ENCODE data around the gene ADARB1.
"Not testable (repeated sequence)": the region's sequence is repeated elsewhere in the genome, so short reads cannot be mapped to it uniquely, and the experiment has no call there.

ADARB1 gene

DNA sequence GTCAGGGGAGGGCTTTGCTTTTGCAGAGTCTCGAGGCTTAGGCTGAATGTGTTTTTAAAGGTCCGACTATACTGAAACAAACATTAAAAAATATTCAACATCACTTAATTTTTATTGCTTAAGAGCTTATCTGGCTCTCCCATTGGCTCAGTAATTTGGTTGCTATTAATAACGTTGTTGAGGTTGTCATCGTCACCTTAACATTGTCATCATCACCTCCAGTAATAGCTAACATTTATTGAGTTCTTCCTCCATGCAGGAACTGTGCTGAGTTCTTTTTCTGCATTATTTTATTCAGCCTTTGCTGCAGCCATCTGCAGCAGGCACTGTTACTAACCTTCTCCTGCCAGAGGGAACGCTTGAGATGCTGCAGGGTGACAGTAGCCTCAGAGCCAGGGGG, 40.1 kb downstream of the ADARB1 start:
- no peak for DNase-seq (ENCODE audit: low read depth in 2 of 2)

DNA sequence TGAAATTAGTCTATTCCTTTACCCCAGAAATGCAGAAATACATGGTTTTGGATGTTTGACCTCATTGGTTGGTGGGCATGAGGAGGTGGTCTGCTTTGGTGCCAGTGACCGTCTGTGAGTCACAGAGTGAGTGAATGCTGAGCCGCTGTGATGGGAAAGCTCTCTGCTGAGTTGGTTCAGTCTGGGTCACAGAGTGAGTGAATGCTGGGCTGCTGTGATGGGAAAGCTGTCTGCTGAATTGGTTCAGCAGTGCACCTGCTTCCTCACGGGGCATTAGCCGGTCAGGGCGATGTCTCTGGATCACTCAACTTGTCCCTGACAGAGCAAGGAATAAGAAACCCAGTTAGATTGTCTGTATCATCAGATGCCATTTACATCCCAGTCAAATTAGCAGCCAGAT, 40.8 kb downstream of the ADARB1 start:
- DNase-seq (ENCODE audit: low read depth in 2 of 2) = no peak

DNA sequence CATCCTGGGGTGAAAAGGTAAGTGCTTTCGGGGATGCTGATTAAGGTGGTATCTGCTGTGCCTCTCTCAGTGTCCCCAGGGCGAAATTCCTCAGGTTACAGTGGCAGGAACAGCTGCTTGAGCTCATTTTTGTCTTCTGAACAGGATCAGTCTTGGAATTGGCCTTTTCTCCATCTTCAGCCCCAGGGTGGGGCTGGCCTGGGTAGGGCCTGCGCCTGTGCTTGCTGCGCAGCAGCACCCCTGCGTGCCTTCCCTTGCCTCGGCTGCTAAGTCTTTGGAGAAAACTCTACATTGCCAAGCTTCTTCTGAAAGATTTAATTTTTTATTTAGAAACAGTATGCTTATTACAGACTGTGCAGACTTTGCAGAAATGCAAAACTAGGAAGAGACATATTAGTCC, 41.7 kb downstream of the ADARB1 start:
- no peak for DNase-seq (ENCODE audit: low read depth in 2 of 2)

DNA sequence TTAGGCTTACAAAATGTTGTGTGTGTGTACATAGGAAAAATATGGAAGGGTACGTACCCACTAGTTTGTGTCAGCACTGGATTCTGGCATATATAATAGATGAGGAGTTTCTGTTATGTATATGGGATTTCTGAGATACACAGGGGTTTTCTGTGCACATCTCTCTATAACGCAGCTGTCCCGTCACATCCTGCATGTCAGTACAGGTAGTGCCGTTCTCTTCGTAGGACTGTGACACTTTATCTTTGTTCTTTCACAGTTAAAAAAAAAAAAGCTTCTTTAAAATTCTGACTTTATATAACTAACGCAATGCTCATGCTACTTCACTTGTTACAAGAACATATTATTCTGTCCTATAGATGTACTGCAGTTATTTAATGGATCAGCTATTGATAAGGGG, 42.9 kb downstream of the ADARB1 start:
- DNase-seq (ENCODE audit: low read depth in 2 of 2) = no peak

DNA sequence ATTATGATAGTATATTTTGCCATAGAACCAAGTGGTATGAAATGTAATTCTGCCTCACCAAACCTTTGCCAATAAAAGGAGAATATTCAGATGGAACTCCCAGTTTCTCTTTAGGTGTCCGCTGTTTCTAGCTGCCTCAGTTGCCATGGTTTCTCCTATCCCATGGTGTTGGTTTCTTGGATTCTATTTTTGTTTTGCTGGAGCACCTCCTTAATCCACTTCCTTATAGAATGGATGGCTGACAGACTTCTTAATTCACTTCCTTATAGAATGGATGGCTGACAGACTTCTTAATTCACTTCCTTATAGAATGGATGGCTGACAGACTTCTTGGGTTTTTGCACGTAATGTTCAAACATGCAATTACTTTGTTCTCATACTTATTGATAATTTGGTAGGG, 43.7 kb downstream of the ADARB1 start:
- DNase-seq (ENCODE audit: low read depth in 2 of 2) = no peak

DNA sequence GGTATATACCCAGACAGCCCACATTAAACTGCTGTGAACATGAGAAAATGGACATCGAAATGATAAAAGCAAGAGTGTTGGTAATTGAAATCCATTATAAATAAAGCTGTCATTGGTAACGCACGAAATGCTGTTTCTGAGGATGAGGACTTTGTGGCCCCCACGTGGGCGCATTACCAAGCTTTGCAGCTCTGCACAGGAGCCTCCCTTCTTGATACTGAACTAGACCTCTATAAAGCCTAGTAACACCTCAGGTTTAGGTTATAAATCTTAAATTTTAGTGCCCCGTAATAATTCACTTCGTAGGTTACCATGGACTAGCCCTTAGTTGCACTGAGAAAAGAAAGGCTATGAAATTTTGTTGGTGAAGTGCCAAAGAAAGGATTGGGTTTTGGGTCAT, 45.4 kb downstream of the ADARB1 start:
- no peak for DNase-seq (ENCODE audit: low read depth in 2 of 2)

DNA sequence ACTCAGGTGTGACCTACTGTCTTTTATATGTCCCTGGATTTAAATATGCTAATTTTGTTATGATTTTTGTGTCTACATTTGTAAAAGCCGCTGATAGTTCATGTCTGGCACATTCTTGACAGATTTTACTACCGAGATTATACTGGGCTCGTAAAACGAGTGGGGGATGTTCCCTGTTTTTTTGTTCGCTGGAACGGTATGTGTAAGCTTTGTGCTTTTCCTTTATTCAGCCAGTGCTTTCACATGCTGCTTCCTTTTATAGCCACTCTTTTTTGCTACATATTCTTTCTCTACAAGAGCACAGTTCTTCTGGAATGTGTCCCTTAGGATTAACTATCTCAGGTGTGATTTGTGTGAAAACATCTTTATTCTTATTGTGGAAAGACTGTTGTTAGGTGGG, 46.6 kb downstream of the ADARB1 start:
- DNase-seq (ENCODE audit: low read depth in 2 of 2) = no peak

DNA sequence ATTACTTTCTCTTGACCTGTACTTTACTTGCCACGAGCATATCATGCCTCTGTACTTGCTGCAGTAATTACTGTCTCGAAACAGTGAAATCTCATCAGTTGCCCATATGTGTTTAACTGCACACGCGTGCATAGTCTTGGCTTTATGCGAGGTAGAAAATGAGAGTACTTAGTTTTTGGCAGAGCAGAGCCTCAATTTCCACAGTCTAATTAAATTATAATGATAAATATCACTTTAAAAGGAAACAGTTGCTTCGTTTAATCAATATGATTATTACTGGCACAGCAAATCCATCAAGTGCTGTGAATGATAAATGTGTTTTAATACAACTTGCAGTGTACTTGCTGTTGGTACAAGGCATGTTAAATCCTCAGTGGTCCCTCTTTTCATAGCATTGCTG, 47.6 kb downstream of the ADARB1 start:
- no peak for DNase-seq (ENCODE audit: low read depth in 2 of 2)

DNA sequence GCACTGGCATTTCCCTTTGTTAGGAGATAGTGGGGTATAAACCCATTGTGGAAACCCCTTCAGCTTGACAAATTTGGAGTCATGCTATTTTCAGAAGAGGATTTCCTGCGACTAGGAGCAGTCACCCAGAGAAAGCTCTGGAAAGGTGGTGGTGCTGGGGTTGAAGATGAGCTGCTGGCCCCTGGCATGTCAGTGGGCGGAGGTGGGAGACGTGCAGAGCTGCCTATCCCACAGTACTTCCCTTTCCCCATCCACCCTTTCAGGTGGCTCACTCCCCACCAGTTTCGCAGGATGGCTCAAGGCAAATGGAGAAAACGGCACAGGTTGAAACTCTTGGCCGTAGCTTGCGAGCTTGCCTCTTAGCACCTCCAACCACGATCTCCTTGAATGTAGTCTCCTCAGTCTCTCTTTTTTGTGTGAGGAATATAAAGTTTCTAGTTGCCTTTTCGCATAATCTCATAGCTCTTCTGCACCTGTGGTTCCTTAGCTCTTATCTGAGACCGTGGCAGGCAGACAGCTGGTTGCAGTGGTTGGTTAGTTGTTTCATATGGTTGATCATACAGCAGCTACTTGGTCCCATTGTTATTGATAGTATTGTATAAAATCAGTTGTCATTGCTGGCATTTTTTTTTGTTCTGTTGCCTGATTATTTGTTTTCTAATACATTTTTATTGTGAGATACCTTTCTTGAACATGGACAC, 48.2 kb downstream of the ADARB1 start:
- DNase-seq (ENCODE audit: low read depth in 2 of 2) = no peak

DNA sequence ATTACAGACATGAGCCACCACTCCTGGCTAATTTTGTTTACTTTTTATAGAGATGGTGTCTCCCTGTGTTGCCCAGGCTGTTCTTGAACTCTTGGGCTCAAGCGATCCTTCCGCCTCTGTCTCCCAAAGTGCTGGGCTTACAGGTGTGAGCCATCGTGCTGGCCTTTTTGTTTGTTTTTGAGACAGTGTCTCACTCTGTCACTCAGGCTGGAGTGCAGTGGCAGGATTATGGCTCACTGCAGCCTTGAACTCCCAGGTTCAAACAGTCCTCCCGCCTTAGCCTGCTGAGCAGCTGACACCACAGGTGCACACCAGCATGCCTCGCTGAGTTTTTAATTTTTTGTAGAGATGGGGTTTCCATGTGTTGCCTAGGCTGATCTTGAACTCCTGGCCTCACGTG, 49.1 kb downstream of the ADARB1 start:
- no peak for DNase-seq (ENCODE audit: low read depth in 2 of 2)

DNA sequence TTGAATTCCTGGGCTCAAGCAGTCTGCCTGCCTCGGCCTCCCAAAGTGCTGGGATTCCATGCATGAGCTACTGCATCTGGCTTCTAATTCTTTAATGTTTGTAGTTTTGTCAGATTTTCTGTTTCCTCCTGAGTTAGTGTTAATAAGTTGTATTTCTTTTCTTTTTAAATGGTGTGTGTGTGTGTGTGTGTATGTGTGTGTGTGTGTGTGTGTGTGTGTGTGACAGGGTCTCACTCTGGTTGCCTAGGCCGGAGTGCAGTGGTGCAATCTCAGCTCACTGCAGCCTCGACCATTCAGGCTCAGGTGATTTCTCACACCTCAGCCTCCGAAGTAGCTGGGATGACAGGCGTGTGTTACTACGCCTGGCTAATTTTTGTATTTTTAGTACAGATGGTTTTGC, 50.2 kb downstream of the ADARB1 start:
- no peak for DNase-seq (ENCODE audit: low read depth in 2 of 2)

DNA sequence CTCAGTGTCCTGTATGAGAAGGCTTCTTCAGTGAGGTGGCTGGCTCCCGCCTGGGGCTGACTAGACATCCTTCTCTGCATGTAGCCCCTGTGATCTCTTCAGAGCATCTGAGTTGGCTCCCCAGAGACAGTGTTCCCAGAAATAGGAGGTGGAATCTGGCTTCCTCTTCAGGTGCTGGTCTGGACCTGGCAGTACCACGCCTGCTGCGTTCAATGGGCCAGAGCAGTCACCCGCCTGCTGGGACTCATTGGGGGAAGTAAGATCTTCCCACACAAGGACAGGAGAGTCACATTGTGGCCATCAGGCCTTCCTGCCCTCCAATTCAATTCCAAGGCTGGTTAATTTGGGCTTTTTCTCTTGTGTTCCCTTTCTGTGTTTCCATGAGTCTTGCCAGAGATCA, 51.0 kb downstream of the ADARB1 start:
- DNase-seq (ENCODE audit: low read depth in 2 of 2) = no peak

DNA sequence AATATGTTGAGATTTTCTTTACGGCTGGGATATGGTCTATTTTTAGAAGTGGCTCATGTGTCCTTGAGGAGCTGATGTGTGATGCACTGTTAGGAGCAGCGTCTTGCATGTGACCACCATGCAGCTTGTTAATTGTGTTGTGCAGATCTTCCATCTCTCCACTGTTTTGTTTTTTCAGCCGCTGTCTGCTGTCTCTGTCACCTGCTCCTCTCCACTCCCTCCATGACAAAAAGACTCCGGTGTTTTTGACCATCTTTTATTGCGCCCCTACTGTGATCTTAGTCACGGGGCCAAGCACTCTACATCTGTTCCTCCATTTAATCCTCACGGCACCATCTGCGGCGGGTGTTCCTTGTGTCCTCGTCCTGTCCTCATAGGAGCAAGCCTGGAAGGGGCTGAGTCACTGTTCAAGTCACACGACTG, 51.8 kb downstream of the ADARB1 start:
- DNase-seq (ENCODE audit: low read depth in 2 of 2) = no peak

DNA sequence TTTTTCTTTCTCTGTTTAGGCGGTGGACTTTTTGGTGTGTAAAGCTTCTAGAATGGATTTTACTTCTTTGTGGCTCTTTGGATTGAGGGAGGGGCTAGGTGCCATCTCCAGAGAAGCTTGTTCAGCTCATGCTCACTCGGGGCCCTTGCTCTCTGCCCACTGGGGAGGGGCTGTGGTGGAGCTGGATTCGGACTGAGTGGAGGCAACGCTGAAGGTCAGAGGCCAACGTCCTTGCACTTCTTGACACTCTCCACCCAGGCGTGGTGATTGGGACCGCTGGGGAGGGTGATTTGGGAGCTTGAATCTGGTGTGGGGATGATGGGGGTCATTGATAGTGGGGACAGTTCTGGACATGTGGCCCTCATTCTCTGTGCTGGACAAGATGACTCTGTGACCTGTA, 52.6 kb downstream of the ADARB1 start:
- no peak for DNase-seq (ENCODE audit: low read depth in 2 of 2)

DNA sequence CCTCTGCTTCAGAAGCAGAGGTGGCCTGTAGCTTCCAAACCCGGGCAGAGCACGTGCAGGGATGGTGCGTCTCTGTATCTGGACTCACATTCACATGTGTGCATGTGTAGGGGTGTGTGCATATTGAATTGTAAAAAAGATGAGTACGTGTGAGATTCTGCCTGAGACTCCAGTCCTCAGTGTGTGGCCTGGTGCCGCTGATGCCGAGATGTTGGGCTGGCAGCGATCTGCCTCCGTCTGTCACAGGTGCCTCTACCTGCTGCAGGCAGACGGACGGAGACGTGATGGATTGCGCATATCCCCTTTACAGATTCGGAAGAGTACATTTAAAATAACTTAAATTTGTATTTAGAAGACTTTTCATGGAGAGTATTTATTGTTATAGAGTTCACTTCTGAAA, 53.6 kb downstream of the ADARB1 start:
- no peak for DNase-seq (ENCODE audit: low read depth in 2 of 2)

DNA sequence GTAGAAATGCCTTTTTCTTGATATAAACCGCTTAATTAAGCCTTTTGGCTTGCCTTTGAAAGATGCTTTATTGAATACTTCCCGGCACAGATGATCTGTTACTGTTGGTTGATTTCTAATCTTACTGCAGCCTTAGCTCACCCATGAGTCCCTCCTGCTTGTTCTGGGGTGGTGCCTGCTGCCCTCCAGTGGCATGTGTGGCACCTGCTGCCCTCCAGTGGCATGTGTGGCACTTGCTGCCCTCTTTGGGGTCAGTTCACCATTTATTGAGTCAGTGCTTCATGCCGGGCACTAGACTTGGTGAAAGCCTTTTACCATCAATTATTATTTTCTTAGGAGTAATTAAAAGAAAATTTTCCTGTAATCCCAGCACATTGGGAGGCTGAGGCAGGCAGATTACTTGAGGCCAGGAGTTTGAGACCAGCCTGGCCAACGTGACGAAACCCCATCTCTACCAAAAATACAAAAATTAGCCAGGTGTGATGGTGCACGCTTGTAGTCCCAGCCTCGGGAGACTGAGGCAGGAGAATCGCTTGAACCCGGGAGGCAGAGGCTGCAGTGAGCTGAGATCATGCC, 54.3 kb downstream of the ADARB1 start:
- peak; percentile 60 to 69 for DNase-seq (ENCODE audit: low read depth in 2 of 2)

DNA sequence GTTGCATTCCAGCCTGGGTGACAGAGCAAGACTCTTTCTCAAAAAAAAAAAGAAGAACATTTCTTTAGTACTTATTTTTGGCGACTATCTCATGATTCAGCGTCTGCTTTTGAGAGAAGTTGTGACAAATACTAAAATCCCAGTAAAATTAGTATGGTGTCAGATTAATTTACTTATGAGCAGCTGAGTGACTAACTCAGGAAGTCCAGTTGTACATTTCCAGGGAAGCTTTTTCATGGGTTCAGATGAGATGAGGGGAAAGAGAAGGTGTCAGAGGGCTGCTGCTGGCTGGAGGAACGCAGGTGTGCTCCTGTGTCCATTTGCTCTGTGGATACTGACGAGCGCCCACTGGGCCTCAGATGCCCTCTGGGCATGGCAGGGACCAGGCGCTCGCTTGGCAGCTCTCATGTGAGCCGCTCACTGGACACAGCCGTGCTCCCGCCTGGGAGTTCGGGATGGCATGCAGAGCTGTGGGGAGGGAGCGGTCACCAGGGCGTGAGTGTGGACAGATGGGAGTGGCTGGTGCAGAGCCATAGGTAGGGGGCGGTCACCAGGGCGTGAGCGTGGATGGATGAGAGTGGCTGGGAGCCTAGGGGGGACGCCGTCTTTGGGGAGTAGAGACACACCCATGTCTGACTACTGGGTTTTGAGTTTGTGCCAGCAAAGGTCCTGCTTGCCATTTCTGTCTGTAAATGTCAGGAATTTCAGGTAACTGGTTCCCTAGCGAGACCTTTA, 55.0 kb downstream of the ADARB1 start:
- no peak for DNase-seq (ENCODE audit: low read depth in 2 of 2)

DNA sequence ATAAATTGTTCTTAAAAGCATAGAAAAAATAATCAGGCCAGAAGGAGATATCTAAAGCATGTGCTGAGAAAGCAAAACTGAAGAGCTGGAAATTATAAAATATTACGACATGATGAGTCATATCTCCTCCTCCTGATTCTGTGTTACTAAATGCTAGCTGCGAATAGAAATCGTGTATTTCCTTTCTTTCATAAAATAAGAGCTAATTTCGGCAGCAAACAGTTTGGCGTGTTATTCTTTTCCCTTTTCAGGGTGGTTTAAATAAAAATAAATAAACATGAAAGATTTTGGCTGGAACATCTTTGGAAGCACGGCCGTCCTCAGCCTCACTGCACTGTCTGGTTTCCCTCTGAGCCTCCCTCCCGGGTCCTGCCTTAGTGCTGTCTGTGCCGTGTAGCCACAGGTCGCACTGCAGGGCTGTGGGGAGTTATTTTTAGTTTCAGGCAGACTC, 56.0 kb downstream of the ADARB1 start:
- no peak for DNase-seq (ENCODE audit: low read depth in 2 of 2)

DNA sequence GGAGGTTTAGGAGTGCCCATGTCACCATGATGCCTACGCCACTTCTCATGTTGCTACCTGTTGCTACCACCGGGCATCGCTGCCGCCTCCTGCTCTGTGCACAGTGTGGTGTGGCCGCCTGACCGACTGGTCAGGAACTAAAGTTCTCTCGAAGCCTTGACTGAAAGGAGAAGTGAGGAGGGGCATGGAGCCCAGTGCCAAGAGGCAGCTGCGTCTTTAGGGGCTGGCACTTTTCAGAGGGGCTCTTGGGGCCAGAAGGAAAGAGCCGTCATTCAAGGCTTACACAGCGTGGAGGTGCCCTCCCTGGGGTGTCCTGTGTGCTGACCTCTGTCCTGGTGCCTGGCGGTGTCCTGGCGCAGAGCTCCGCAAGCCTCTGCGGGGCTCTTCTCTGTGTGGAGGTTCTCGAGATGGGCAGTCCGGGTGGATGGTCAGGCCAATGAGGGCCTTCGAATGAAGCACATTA, 57.2 kb downstream of the ADARB1 start:
- no peak for DNase-seq (ENCODE audit: low read depth in 2 of 2)

DNA sequence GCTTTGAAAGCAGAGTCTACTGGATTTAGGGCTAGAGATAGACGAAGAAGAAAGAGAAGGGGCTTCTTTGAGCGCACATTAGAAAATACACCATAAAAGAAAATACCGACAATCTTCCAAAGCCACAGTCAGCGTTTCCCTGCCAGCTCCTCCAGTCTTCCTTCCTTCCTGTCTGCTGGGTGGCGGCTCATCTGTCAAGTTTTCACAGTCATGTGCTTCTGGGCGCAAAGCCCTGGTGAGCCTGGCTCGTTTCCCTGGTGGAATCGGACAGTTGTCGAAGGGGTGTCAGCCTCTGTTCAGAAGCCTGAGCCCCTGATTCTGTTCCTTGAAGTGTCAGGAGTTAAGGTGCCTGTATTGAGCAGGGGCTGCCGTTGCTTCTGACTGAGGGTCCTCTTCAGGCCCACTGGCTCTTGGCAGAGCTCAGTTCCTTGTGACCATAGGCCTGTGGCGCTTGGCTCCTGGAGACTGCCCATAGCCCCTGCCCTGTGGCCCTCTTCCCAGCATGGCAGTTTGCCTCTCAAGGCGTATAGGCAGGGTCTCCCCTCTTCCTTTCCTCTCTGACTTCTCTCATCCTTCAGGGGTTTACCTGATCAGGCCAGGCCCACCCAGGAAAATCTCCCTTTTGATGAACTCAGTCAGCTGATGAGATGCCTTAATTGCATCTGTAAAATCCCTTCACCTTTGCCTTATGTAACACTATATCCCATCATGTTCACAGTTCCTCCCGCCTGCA, 58.6 kb downstream of the ADARB1 start:
- DNase-seq (ENCODE audit: low read depth in 2 of 2) = no peak

DNA sequence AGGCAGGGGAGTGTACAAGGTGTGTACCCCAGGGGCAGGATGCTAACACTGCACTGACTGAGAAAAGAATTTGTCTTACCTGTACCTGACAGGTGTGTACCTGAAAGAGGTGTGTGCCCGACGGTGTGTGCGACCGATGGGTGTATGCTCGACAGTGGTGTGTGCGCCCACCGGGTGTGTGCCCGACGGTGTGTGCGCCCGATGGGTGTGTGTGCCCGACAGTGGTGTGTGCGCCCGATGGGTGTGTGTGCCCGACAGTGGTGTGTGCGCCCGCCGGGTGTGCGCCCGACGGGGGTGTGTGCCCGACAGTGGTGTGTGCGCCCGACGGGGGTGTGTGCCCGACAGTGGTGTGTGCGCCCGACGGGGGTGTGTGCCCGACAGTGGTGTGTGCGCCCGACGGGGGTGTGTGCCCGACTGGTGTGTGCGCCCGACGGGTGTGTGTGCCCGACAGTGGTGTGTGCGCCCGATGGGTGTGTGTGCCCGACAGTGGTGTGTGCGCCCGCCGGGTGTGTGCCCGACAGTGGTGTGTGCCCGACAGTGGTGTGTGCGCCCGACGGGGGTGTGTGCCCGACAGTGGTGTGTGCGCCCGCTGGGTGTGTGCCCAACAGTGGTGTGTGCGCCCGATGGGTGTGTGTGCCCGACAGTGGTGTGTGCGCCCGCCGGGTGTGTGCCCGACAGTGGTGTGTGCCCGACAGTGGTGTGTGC, 59.3 kb downstream of the ADARB1 start:
- DNase-seq (ENCODE audit: low read depth in 2 of 2) = not testable (repeated sequence)

All from stimulated activated CD8-positive, alpha-beta memory T cell treated with anti-CD3 and anti-CD28 coated beads, Interleukin-2, amount 100 ng/mL, for 1 hour (primary cell).